ENCODE data around the gene ALCAM.

ALCAM gene

DNA sequence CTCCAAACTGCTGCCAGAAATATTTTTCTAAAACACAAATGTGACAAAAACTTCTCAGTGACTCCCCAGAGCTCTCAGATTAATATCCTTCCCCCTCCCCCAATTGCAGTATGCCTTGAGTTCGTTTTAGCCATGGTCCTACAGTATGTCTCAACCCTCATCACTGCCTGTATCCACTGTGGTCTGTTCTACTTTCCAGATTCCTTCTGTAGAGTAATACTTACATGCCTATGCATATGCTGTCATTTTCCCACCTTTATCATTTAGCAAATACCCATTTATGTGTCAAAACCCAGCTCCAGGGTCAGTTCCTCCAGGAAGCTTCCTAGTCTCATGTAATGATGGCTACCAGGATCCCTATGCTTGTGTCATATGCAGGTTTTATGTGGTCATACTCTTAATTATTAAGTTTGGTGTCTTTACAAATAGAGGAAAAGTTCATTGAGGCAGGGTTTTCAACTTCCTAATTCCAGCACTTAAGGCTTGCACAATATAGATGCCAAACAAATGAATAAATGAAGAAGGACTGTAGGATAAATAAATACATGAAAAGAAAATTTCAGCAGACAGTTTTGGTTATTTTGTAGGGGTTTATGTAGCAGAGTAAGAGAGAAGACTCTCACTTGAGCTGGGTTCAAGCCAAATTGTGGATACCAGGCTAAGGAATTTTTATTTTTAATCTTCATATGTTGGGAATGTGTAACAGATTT lies 170.8 kb downstream of the ALCAM start:
- H3K27me3 ChIP-seq (ENCODE audit: control insufficient read depth, insufficient read depth, low read length), result no peaks in the 10 kb centered on the region
- H3K4me1 ChIP-seq (ENCODE audit: control insufficient read depth, insufficient read depth, low read length), result no peaks in the 10 kb centered on the region
- no peak overlapping the region for H3K9ac ChIP-seq (ENCODE audit: low read length)
- no peak overlapping the region for H3K4me3 ChIP-seq (ENCODE audit: low read length)
- no peaks in the 10 kb centered on the region for H3K36me3 ChIP-seq (ENCODE audit: control insufficient read depth, insufficient read depth, low read length)
- H3K27ac ChIP-seq (ENCODE audit: low read depth, low read length), result no peak overlapping the region

DNA sequence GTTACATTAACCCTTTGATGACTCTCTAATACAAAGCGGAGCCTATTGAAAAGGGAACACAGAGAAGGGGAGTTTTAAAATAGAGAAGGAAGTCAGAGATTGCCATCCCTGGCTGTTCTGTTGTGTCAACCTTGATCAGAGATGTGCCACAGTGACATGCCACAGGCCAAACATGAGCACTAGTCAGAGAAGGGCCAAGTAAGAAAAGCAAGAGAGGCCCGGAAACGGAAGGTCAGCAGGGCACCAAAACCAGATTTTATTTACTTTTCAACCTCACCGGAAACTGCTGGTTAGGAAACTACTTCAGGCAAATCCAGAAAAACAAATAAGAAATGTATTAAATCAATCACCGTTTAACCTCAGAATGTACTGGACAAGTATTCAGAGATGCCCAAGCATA lies 171.8 kb downstream of the ALCAM start:
- no peaks in the 10 kb centered on the region for H3K36me3 ChIP-seq (ENCODE audit: control insufficient read depth, insufficient read depth, low read length)
- H3K27me3 ChIP-seq (ENCODE audit: control insufficient read depth, insufficient read depth, low read length), result no peaks in the 10 kb centered on the region
- H3K4me1 ChIP-seq (ENCODE audit: control insufficient read depth, insufficient read depth, low read length), result no peaks in the 10 kb centered on the region
- H3K4me3 ChIP-seq (ENCODE audit: low read length), result no peak overlapping the region
- H3K27ac ChIP-seq (ENCODE audit: low read depth, low read length), result no peak overlapping the region
- no peak overlapping the region for H3K9ac ChIP-seq (ENCODE audit: low read length)

DNA sequence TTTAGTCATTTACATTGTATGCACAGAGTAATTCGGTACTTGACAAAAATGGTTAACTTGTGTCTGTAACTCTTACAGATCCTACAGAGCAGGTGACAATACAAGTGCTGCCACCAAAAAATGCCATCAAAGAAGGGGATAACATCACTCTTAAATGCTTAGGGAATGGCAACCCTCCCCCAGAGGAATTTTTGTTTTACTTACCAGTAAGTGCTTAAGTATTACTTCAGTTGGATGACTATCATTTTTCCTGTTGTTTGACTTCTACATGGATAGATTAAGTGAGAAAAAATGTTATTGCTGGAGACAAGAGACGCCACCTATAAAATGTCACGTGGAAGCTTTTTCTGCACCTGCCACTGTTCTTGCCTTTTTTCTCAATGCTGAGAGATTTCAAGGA lies 173.2 kb downstream of the ALCAM start:
- Histone ChIP-seq H3K4me3 (ENCODE audit: low read length) (no peak overlapping the region), H3K9ac (ENCODE audit: low read length) (no peak overlapping the region), H3K36me3 (ENCODE audit: control insufficient read depth, insufficient read depth, low read length) (no peaks in the 10 kb centered on the region), H3K4me1 (ENCODE audit: control insufficient read depth, insufficient read depth, low read length) (no peaks in the 10 kb centered on the region), H3K27ac (ENCODE audit: low read depth, low read length) (no peak overlapping the region), H3K27me3 (ENCODE audit: control insufficient read depth, insufficient read depth, low read length) (no peaks in the 10 kb centered on the region)

- Histone ChIP-seq H3K27ac (ENCODE audit: low read depth, low read length) (no peak overlapping the region), H3K4me3 (ENCODE audit: low read length) (no peak overlapping the region), H3K4me1 (ENCODE audit: control insufficient read depth, insufficient read depth, low read length) (no peaks in the 10 kb centered on the region), H3K9ac (ENCODE audit: low read length) (no peak overlapping the region), H3K27me3 (ENCODE audit: control insufficient read depth, insufficient read depth, low read length) (no peaks in the 10 kb centered on the region), H3K36me3 (ENCODE audit: control insufficient read depth, insufficient read depth, low read length) (no peaks in the 10 kb centered on the region)
Measured at GRCh38 chr3:105542282-105543019, 175.7 kb downstream of the ALCAM start.

- no peaks in the 10 kb centered on the region for H3K27me3 ChIP-seq (ENCODE audit: control insufficient read depth, insufficient read depth, low read length)
- H3K9ac ChIP-seq (ENCODE audit: low read length), result no peak overlapping the region
- no peak overlapping the region for H3K4me3 ChIP-seq (ENCODE audit: low read length)
- no peaks in the 10 kb centered on the region for H3K4me1 ChIP-seq (ENCODE audit: control insufficient read depth, insufficient read depth, low read length)
- no peaks in the 10 kb centered on the region for H3K36me3 ChIP-seq (ENCODE audit: control insufficient read depth, insufficient read depth, low read length)
- no peak overlapping the region for H3K27ac ChIP-seq (ENCODE audit: low read depth, low read length)
Measured at GRCh38 chr3:105545051-105545450, 178.3 kb downstream of the ALCAM start.

DNA sequence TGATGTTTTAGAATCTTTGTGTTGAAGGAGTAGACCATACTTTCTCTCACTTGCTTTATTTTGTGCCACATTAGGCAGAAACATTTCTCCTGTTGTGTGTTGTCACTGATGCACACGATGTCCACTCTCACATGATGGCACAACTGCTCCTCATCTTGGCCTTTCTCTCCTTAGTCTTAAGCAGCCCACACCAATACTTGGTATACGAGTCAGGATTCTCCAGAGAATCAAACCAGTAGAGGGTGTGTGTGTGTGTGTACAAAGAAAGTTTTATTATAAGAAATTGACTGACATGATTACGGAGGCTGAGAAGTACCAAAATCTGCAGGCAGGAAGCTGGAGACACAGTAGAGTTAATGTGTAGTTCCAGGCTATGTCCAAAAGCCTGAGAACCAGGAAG lies 187.1 kb downstream of the ALCAM start:
- Histone ChIP-seq H3K4me1 (ENCODE audit: control insufficient read depth, insufficient read depth, low read length) (no peaks in the 10 kb centered on the region), H3K27me3 (ENCODE audit: control insufficient read depth, insufficient read depth, low read length) (no peaks in the 10 kb centered on the region), H3K36me3 (ENCODE audit: control insufficient read depth, insufficient read depth, low read length) (no peaks in the 10 kb centered on the region), H3K4me3 (ENCODE audit: low read length) (no peak overlapping the region), H3K9ac (ENCODE audit: low read length) (no peak overlapping the region), H3K27ac (ENCODE audit: low read depth, low read length) (no peak overlapping the region)

DNA sequence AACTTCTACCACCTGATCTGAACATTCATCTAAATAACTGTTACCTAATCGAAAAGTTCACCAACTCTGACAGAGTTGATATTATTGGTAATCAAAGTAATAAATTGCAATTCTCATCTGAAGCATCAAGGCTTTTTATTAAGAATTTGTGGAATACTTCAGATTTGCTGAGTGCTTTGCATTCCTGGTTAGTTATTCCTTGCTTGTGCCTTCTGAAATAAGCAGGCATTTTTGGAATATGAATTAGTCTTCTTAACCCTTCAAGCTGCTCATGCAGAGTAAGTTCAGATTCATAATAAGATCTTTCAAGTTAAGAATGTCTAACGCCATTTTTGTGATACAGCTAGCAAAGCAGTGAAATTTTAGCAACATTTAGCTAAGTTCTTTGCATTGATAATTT lies 188.5 kb downstream of the ALCAM start:
- H3K27me3 ChIP-seq (ENCODE audit: control insufficient read depth, insufficient read depth, low read length), result no peaks in the 10 kb centered on the region
- H3K4me3 ChIP-seq (ENCODE audit: low read length), result no peak overlapping the region
- no peaks in the 10 kb centered on the region for H3K36me3 ChIP-seq (ENCODE audit: control insufficient read depth, insufficient read depth, low read length)
- H3K9ac ChIP-seq (ENCODE audit: low read length), result no peak overlapping the region
- H3K27ac ChIP-seq (ENCODE audit: low read depth, low read length), result no peak overlapping the region
- no peaks in the 10 kb centered on the region for H3K4me1 ChIP-seq (ENCODE audit: control insufficient read depth, insufficient read depth, low read length)

GRCh38 chr3:105559856-105560255 lies 193.1 kb downstream of the ALCAM start:
- Histone ChIP-seq H3K4me3 (ENCODE audit: low read length) (no peak overlapping the region), H3K9ac (ENCODE audit: low read length) (no peak overlapping the region), H3K27me3 (ENCODE audit: control insufficient read depth, insufficient read depth, low read length) (no peaks in the 10 kb centered on the region), H3K36me3 (ENCODE audit: control insufficient read depth, insufficient read depth, low read length) (no peaks in the 10 kb centered on the region), H3K27ac (ENCODE audit: low read depth, low read length) (no peak overlapping the region), H3K4me1 (ENCODE audit: control insufficient read depth, insufficient read depth, low read length) (no peaks in the 10 kb centered on the region)

GRCh38 chr3:105561876-105562275 lies 195.2 kb downstream of the ALCAM start:
- Histone ChIP-seq H3K9ac (ENCODE audit: low read length) (no peak overlapping the region), H3K36me3 (ENCODE audit: control insufficient read depth, insufficient read depth, low read length) (no peaks in the 10 kb centered on the region), H3K27ac (ENCODE audit: low read depth, low read length) (no peak overlapping the region), H3K27me3 (ENCODE audit: control insufficient read depth, insufficient read depth, low read length) (no peaks in the 10 kb centered on the region), H3K4me3 (ENCODE audit: low read length) (no peak overlapping the region), H3K4me1 (ENCODE audit: control insufficient read depth, insufficient read depth, low read length) (no peaks in the 10 kb centered on the region)

DNA sequence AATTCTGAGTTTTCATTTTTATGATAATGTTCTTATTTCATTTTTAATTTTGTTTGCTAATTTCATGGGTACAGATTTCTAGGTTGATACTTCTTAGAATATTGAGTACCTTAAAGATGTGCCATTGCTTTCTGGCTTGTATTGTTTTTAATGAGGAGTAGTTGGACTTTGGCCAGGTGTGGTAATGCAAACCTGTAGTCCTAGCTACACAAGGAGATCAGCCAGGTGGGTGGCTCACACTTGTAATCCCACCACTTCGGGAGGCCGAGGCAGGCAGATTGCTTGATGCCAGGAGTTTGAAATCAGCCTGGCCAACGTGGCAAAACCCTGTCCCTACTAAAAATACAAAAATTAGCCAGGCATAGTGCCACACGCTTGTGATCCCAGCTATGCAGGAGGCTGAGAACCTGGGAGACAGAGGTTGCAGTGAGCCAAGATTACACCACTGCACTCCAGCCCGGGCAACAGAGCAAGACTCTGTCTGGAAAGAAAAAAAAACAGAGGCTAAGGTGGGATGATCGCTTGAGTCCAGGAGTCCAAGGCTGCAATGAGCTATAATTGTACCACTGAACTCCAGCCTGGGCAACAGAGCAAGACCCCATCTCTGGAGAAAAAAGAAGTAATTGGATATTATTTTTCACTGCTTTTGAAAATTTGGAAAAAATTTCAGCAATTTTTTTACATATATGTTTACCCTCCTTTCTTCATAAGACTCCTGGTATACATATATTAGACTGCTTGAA lies 198.0 kb downstream of the ALCAM start:
- Histone ChIP-seq H3K9ac (ENCODE audit: low read length) (no peak overlapping the region), H3K27ac (ENCODE audit: low read depth, low read length) (no peak overlapping the region), H3K36me3 (ENCODE audit: control insufficient read depth, insufficient read depth, low read length) (no peaks in the 10 kb centered on the region), H3K4me3 (ENCODE audit: low read length) (no peak overlapping the region), H3K4me1 (ENCODE audit: control insufficient read depth, insufficient read depth, low read length) (no peaks in the 10 kb centered on the region), H3K27me3 (ENCODE audit: control insufficient read depth, insufficient read depth, low read length) (no peaks in the 10 kb centered on the region)

DNA sequence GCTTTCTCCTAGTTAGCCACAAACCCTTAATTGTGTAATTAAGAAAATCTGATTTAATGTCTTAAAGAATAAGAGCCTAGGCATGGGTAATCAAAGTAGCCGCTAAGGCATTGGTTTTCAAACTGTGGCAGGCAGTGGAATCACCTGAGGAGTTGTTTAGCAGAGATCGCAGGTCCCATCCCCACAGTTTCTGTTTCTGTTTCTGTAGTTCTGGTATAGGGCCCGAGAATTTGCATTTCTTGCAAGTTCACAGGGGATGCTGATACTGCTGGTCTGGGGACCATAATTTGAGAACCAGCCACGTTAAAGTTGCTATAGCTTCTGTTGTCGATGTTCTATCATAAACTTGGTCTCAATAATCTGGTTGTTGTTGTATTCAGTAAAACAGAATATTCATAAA lies 204.3 kb downstream of the ALCAM start:
- Histone ChIP-seq H3K4me1 (ENCODE audit: control insufficient read depth, insufficient read depth, low read length) (no peaks in the 10 kb centered on the region), H3K4me3 (ENCODE audit: low read length) (no peak overlapping the region), H3K36me3 (ENCODE audit: control insufficient read depth, insufficient read depth, low read length) (no peaks in the 10 kb centered on the region), H3K9ac (ENCODE audit: low read length) (no peak overlapping the region), H3K27ac (ENCODE audit: low read depth, low read length) (no peak overlapping the region), H3K27me3 (ENCODE audit: control insufficient read depth, insufficient read depth, low read length) (no peaks in the 10 kb centered on the region)

- H3K4me3 ChIP-seq (ENCODE audit: low read length), result no peak overlapping the region
- H3K9ac ChIP-seq (ENCODE audit: low read length), result no peak overlapping the region
- no peaks in the 10 kb centered on the region for H3K27me3 ChIP-seq (ENCODE audit: control insufficient read depth, insufficient read depth, low read length)
- H3K36me3 ChIP-seq (ENCODE audit: control insufficient read depth, insufficient read depth, low read length), result no peaks in the 10 kb centered on the region
- no peaks in the 10 kb centered on the region for H3K4me1 ChIP-seq (ENCODE audit: control insufficient read depth, insufficient read depth, low read length)
- no peak overlapping the region for H3K27ac ChIP-seq (ENCODE audit: low read depth, low read length)
Measured at GRCh38 chr3:105572501-105572900, 205.8 kb downstream of the ALCAM start.
